ENCODE data around the gene ACLY.

ACLY gene

GRCh38 chr17:41918314-41919164 lies at the start of gene ACLY:
TSS of gene ACLY (minus strand) at chr17:41918951. CDS start at chr17:41913873, 5,078 bp downstream.
- DNase-seq = peak; percentile 96

- DNase-seq = no peak
Observed at GRCh38 chr17:41967921-41968578, 49.3 kb upstream of the ACLY start.

GRCh38 chr17:41967141-41967920 lies 48.6 kb upstream of the ACLY start:
- peak; percentile 23 to 41 for DNase-seq

- peak; percentile 88 to 94 for DNase-seq
Observed at GRCh38 chr17:41966463-41967140, 47.9 kb upstream of the ACLY start, which contains the start of gene CNP. TSS of gene CNP (plus strand) at chr17:41966795. CDS start at chr17:41966885, 90 bp downstream.

DNA sequence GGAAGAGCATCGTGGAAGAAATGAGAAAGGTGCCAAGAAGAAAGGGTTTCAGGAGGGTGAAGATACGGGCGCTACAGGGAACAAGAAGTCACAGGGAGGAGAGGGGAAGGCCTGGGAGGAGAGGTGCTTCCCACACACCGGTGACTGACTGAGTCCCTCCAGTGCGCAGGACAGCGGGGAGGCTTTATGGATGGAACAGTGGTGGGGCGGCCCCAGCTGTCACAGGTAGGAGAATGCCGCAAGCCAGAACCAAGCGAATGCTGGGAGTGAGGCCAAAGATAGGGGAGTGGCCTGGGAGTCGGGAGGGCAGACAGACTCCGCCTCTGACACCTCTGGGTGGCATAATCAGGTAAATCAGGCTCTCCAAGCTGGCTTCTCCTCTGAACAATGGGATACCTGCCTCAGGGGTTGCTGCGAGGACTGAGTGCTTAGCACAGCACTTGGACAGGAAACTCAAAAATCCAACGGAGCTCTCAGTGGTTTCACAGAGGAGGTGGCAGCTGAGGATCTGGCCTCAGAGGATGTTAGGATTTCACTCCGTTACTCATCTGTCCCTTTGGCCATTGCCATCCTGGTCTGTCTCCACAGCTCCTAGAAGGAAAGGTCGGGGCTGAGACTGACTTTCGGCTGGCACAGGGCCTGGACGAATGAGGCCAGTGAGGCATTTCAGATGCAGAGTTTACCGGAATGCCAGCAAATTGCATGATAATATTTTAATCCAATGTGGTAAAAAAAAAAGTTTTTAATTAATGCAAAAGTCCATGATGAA lies 47.1 kb upstream of the ACLY start:
- peak; percentile 58 to 72 for DNase-seq

- DNase-seq = peak; percentile 61 to 64
Observed at GRCh38 chr17:41962768-41963434, 44.1 kb upstream of the ACLY start.

- no peak for DNase-seq
Observed at GRCh38 chr17:41962111-41962510, 43.4 kb upstream of the ACLY start.

DNA sequence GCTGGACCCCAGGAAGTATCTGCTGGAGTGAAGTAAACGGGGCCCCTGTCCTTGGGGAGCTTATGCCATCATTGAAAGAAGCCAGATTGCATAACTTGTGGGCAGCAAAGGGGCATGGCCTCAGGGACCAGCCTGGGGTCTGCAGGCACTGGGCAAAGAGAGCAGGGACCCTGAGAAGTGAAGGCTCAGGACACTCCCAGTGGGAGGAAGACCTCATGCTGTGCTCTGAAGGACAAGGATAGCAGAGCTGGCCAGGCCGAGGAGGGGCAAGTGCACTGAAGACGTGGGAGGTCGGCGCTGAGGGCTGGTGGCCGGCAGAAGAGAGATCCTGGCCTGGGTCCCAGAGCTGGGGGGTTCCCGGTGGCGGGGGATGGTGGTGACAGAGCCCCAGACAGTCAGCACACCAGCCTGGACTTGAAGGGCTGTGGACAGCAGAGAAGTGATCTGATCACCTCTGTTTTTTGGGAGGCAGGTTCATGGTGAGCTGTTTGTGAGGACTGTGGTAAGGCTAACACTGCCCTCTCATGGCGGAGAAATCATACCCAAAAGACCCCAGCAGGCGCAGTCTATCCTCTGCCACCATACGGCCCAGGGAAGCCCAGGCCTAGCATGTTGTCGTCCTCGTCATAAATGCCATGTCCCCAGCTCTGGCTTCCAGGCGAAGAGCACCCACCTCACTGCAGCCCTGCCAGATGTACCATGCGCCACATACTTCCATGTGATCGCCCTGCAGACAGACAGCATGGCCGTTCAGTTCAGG lies 40.8 kb upstream of the ACLY start:
- no peak for DNase-seq

DNA sequence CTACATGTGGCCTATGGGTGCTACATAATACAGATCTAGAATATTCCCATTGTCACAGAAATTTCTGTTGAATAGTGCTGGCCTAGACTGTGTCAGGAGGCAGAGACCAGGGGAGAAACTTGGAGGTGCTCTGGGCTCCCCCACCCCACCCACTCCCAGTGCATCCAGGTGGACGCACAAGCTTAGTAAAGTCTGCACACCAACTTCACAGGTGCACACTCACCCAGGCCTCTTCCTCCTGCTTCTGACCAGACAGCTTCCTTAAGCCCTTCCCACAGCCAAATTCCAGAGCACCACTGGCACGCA lies 40.2 kb upstream of the ACLY start:
- no peak for DNase-seq

- DNase-seq = no peak
Observed at GRCh38 chr17:41957869-41958439, 39.2 kb upstream of the ACLY start.

DNA sequence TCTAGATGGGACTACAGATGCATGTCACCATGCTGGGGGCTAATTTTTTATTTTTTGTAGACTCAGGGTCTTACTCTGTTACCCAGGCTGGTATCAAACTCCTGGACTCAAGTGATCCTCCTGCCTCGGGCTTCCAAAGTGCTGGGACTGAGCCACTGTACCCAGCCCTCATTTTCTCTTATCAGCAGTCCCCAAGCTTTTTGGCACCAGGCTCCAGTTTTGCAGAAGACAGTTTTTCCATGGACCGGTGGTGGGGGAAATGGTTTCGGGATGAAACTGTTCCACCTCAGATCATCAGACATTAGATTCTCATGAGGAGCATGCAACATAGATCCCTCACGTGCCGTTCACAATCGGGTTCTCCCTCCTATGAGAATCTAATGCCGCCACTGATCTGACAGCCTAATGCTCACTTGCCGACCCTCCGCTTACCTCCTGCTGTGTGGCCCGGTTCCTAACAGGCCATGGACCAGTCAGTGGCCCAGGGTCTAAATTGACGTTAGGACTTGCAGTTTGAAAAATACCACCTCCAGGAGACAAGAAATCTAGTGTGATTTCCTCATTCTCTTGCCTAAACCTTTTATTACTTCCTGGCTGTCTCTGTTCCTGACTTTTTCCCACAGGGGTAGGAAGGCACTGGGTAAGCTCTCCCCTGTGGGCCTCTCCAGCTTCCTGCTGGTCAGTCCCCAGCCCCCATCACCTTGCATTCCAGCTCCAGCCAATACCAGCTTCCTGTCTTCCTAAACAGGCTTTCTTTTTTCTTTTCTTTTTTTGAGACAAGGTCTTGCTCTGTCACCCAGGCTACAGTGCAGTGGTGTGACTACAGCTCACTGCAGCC lies 38.5 kb upstream of the ACLY start:
- no peak for DNase-seq

DNA sequence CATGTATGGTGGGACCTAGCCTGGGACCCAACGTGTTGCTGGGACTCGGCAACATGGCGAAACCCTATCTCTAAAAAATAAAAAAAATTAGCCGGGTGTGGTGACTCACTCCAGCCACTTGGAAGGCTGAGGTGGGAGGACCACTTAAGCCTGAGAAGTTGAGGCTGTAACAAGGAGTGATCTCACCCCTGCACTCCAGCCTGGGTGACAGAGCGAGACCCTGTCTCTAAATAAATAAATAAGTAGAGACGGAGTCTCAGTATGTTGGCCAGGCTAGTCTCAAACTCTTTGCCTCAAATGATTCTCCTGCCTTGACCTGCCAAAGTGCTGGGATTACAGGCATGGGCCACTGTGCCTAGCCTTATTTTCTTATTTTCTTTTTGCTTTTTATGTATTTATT lies 37.8 kb upstream of the ACLY start:
- DNase-seq = no peak

DNA sequence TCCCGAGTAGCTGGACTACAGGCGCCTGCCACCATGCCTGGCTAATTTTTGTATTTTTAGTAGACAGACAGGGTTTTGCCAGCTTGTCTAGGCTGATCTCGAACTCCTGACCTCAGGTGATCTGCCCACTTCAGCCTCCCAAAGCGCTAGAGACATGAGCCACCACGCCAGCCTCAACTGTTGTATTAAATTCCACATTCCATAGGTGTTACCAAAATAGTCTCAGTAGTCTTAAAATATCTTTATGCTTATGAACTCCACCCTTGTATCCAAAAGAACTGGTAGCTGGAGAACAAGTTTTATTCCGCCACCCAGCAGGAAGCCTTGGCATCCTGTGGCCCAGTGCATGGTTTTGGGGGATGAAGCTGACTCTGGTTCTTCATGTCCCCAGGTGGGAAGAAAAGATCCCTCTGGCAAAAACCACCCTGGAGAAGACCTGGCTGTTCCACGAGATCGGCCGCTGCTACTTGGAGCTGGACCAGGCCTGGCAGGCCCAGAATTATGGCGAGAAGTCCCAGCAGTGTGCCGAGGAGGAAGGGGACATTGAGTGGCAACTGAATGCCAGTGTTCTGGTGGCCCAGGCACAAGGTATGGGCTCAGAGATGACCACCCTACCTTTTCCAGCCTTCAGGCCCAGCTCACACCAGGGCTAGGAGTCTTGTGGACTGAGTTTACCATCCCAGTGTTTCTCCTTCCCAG lies 30.2 kb upstream of the ACLY start:
- DNase-seq = no peak

GRCh38 chr17:41944943-41945342 lies 26.2 kb upstream of the ACLY start:
- no peak for DNase-seq

GRCh38 chr17:41943492-41943891 lies 24.7 kb upstream of the ACLY start:
- DNase-seq = no peak

- no peak for DNase-seq
Observed at GRCh38 chr17:41942626-41943373, 24.0 kb upstream of the ACLY start.

GRCh38 chr17:41941168-41941567 lies 22.4 kb upstream of the ACLY start:
- no peak for DNase-seq

GRCh38 chr17:41939693-41940090 lies 20.9 kb upstream of the ACLY start:
- DNase-seq = no peak
